A549 (cell line): ENCODE measurements around the gene NPY1R. TPM values are rescaled to one million over a fixed set of nuclear protein-coding genes. Genes with fewer than 3 reads are reported as not detected.

Experiments used
- ATAC-seq, 2 experiments: fragments of 200-7000 bp in 1 of 2; fragments of >200 bp in 1 of 2; cut with Nextera tagmentation in 1 of 2; cut with Tn5 transposase in 1 of 2; 3 replicates each; pipeline versions ENCODE4 v1.8.0 to v1.9.1; 2018 to 2020; ENCODE audit warnings: mild to moderate bottlenecking in 1 of 2, moderate library complexity in 1 of 2
- CTCF ChIA-PET: fragments of 300-600 bp; sonication (Branson Sonifier 250); formaldehyde crosslinking; extraction: SDS; loops from one replicate; lab custom pipeline; 2021; ENCODE audit warnings: antibody characterized with exemption, inconsistent platforms; lab: Yijun Ruan, JAX
- POLR2A ChIA-PET: fragments of 350-600 bp; formaldehyde crosslinking; extraction: SDS; loops from one replicate; lab custom pipeline; 2021; ENCODE audit warnings: antibody characterized with exemption, inconsistent platforms; lab: Yijun Ruan, JAX
- DNase-seq, 2 experiments: peaks; one replicate each; pipeline versions ENCODE4 v3.0.0 to v3.0.0-alpha.2; 2011 to 2016; ENCODE audit warnings: low read depth in 1 of 2, low spot score in 1 of 2
- FAIRE-seq: peaks from 2 replicates; lab custom pipeline; 2011; peaks lifted over from hg19 to GRCh38; lab: Jason Lieb, UNC
- H3K27ac ChIP-seq, 2 experiments: fragments of >200 bp; sonication (Bioruptor Twin); formaldehyde crosslinking; 3 replicates each; pipeline ENCODE4 v1.5.1; 2016 to 2017
- H3K4me1 ChIP-seq: fragments of >200 bp; sonication (Bioruptor Twin); formaldehyde crosslinking; 3 replicates; pipeline ENCODE4 v1.6.1; 2016
- H3K4me2 ChIP-seq: fragments of >200 bp; sonication (Bioruptor Twin); formaldehyde crosslinking; 3 replicates; pipeline ENCODE4 v1.6.1; 2016
- H3K4me3 ChIP-seq: fragments of >200 bp; sonication (Bioruptor Twin); formaldehyde crosslinking; 3 replicates; pipeline ENCODE4 v1.5.1; 2016
- H3K9me3 ChIP-seq: fragments of >200 bp; sonication (Bioruptor Twin); formaldehyde crosslinking; 3 replicates; pipeline ENCODE4 v1.6.1; 2016
- CBX8 ChIP-seq: fragments of 200-600 bp; sonication (generic); IDR thresholded peaks from 2 replicates; pipeline ENCODE4 v1.6.1; 2016
- CHD2 ChIP-seq: fragments of 150-350 bp; IDR thresholded peaks from 2 replicates; pipeline ENCODE4 v1.6.1; 2014; ENCODE audit warnings: low read length; ENCODE audit not compliant: partially characterized antibody
- EHMT2 ChIP-seq: fragments of 200-600 bp; sonication (generic); IDR thresholded peaks from 2 replicates; pipeline ENCODE4 v1.6.1; 2016; ENCODE audit warnings: antibody characterized with exemption, low read depth, mild to moderate bottlenecking, moderate library complexity
- GATA3 ChIP-seq: IDR thresholded peaks from 2 replicates; pipeline ENCODE4 v1.6.1; 2012; ENCODE audit warnings: borderline replicate concordance
- HEYL ChIP-seq: fragments of 250-450 bp; sonication (Bioruptor Pico); IDR thresholded peaks from 2 replicates; pipeline ENCODE4 v1.8.0; 2021; ENCODE audit warnings: mild to moderate bottlenecking, moderate library complexity
- HOXB13 ChIP-seq: fragments of 250-450 bp; sonication (Bioruptor Pico); IDR thresholded peaks from 2 replicates; pipeline ENCODE4 v1.5.0; 2020; ENCODE audit warnings: low read depth, mild to moderate bottlenecking, moderate library complexity
- MYC ChIP-seq: IDR thresholded peaks from 2 replicates; pipeline ENCODE4 v1.6.1; 2012; ENCODE audit warnings: mild to moderate bottlenecking, inconsistent platforms, low read length, improper control_type of control experiment, borderline replicate concordance
- NPAS2 ChIP-seq: fragments of 250-450 bp; sonication (Bioruptor Pico); IDR thresholded peaks from 2 replicates; pipeline ENCODE4 v1.8.0; 2022; ENCODE audit warnings: mild to moderate bottlenecking, moderate library complexity, borderline replicate concordance
- PHF8 ChIP-seq: fragments of 200-600 bp; sonication (generic); IDR thresholded peaks from 2 replicates; pipeline ENCODE4 v1.6.1; 2016; ENCODE audit warnings: low read depth, mild to moderate bottlenecking, antibody characterized with exemption, moderate library complexity, borderline replicate concordance
- POLR2A ChIP-seq: IDR thresholded peaks from 2 replicates; pipeline ENCODE4 v1.6.1; 2012; ENCODE audit warnings: mild to moderate bottlenecking, low read length
- RAD21 ChIP-seq, 2 experiments: fragments of >200 bp in 1 of 2; sonication (Bioruptor Twin) in 1 of 2; formaldehyde crosslinking in 1 of 2; IDR thresholded peaks in 1 of 2; conservative IDR thresholded peaks in 1 of 2; 2 replicates in 1 of 2; 3 replicates in 1 of 2; pipeline ENCODE4 v1.6.1; 2012 to 2018; ENCODE audit warnings: inconsistent platforms in 1 of 2
- RCOR1 ChIP-seq: fragments of 150-350 bp; IDR thresholded peaks from 2 replicates; pipeline ENCODE4 v1.6.1; 2014; ENCODE audit warnings: antibody characterized with exemption, low read length, low read depth
- RNF2 ChIP-seq: fragments of 200-600 bp; sonication (generic); IDR thresholded peaks from 2 replicates; pipeline ENCODE4 v1.6.1; 2016; ENCODE audit warnings: low read depth, mild to moderate bottlenecking, antibody characterized with exemption, moderate library complexity, borderline replicate concordance
- ZC3H11A ChIP-seq: fragments of 450-650 bp; IDR thresholded peaks from 2 replicates; pipeline ENCODE4 v1.6.1; 2014; ENCODE audit warnings: antibody characterized with exemption, mild to moderate bottlenecking
- ZFP36 ChIP-seq: fragments of 450-650 bp; IDR thresholded peaks from 2 replicates; pipeline ENCODE4 v1.6.1; 2014; ENCODE audit warnings: borderline replicate concordance; ENCODE audit not compliant: partially characterized antibody
- ZNF302 ChIP-seq: fragments of 250-450 bp; sonication (Bioruptor Pico); IDR thresholded peaks from 2 replicates; pipeline ENCODE4 v1.9.0; 2021; ENCODE audit warnings: inconsistent platforms, mild to moderate bottlenecking, moderate library complexity
- ZSCAN20 ChIP-seq: fragments of 250-450 bp; sonication (Bioruptor Pico); IDR thresholded peaks from 2 replicates; pipeline ENCODE4 v1.8.0; 2022; ENCODE audit warnings: mild to moderate bottlenecking, moderate library complexity
- WGBS: methylation state at CpG from one replicate; pipeline ENCODE4 v1.1.6; 2017; ENCODE audit errors: missing lambda C conversion rate; 5-methylcytosine and 5-hydroxymethylcytosine counted together
- polyA plus RNA-seq, 4 experiments: library from polyadenylated mRNA; depleted of rRNA in 3 of 4; stranded (reverse); fragments of >200 nt; fragmentation: RNase III in 1 of 4; extraction: RNeasy Plus Mini Kit Qiagen cat#74134 plus additional on column Dnase treatment in 1 of 4; gene quantifications; 2 replicates in 3 of 4; 3 replicates in 1 of 4; pipeline ENCODE4 v1.2.3, GENCODE V29; 2011 to 2017
- TF ChIP-seq, protein P1 (sequence below): fragments of 150-350 bp; IDR thresholded peaks from 2 replicates; pipeline ENCODE4 v1.6.1; 2014; ENCODE audit warnings: low read depth, mild to moderate bottlenecking, low read length
- TF ChIP-seq, protein P2 (sequence below): fragments of >200 bp; sonication (Bioruptor Twin); formaldehyde crosslinking; IDR thresholded peaks from 3 replicates; pipeline ENCODE4 v1.6.1; 2016
- TF ChIP-seq, protein P3 (sequence below): fragments of >200 bp; sonication (Bioruptor Twin); formaldehyde crosslinking; IDR thresholded peaks from 2 replicates; pipeline ENCODE4 v1.6.1; 2016
- TF ChIP-seq, protein P4 (sequence below): fragments of >200 bp; sonication (Bioruptor Twin); formaldehyde crosslinking; IDR thresholded peaks from 3 replicates; pipeline ENCODE4 v1.5.1; 2016
- TF ChIP-seq, protein P5 (sequence below): fragments of 450-650 bp; IDR thresholded peaks from 2 replicates; pipeline ENCODE4 v1.6.1; 2014; ENCODE audit warnings: antibody characterized with exemption
- TF ChIP-seq, protein P6 (sequence below): IDR thresholded peaks from 2 replicates; pipeline ENCODE4 v1.6.1; 2012; ENCODE audit warnings: low read depth, borderline replicate concordance

NPY1R gene
- polyA plus RNA-seq, 2 of the 4 experiments (the other 2 are of a cell fraction): 0.14 to 0.23 TPM

DNA sequence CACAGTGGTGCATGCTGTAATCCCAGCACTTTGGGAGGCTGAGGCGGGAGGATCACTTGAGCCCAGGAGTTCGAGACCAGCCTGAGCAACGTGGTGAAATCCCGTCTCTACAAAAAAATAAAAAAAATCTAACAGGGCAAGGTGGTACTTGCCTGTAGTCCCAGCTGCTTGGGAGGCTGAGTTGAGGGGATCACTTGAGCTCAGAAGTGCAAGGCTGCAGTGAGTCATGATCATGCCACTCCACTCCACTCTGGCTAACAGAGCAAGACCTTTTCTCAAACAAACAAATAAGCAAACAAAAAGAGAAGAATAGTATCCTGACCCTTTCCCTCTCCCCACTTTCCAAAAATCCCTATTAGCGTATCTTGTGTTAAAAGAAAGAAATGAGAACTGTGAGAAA, 52.7 kb downstream of the NPY1R start:
- ChIA-PET POLR2A (no interaction called here), CTCF (interaction anchor here (1.2 kb wide), 1 partner anchor 782 kb away, joined by 3 read pairs; no protein-coding TSS in a partner anchor)
- no peak overlapping the region for H3K27ac ChIP-seq
- H3K4me2 ChIP-seq: no peak overlapping the region
- H3K4me3 ChIP-seq: no peak overlapping the region
- TF ChIP-seq POLR2A (no peak), PHF8 (no peak), EHMT2 (no peak), ZSCAN20 (CRISPR knock-in tag) (no peak), RCOR1 (no peak), ZFP36 (no peak), ZNF302 (no peak), HEYL (CRISPR knock-in tag) (no peak), HOXB13 (CRISPR knock-in tag) (no peak), MYC (no peak), RNF2 (no peak), NPAS2 (CRISPR knock-in tag) (no peak), CBX8 (no peak), CHD2 (no peak), ZC3H11A (no peak)
- TF ChIP-seq, protein P1, sequence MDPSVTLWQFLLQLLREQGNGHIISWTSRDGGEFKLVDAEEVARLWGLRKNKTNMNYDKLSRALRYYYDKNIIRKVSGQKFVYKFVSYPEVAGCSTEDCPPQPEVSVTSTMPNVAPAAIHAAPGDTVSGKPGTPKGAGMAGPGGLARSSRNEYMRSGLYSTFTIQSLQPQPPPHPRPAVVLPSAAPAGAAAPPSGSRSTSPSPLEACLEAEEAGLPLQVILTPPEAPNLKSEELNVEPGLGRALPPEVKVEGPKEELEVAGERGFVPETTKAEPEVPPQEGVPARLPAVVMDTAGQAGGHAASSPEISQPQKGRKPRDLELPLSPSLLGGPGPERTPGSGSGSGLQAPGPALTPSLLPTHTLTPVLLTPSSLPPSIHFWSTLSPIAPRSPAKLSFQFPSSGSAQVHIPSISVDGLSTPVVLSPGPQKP: no peak
- TF ChIP-seq, protein P2, sequence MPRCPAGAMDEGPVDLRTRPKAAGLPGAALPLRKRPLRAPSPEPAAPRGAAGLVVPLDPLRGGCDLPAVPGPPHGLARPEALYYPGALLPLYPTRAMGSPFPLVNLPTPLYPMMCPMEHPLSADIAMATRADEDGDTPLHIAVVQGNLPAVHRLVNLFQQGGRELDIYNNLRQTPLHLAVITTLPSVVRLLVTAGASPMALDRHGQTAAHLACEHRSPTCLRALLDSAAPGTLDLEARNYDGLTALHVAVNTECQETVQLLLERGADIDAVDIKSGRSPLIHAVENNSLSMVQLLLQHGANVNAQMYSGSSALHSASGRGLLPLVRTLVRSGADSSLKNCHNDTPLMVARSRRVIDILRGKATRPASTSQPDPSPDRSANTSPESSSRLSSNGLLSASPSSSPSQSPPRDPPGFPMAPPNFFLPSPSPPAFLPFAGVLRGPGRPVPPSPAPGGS: no peak
- TF ChIP-seq, protein P3, sequence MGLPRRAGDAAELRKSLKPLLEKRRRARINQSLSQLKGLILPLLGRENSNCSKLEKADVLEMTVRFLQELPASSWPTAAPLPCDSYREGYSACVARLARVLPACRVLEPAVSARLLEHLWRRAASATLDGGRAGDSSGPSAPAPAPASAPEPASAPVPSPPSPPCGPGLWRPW: no peak
- TF ChIP-seq, protein P4, sequence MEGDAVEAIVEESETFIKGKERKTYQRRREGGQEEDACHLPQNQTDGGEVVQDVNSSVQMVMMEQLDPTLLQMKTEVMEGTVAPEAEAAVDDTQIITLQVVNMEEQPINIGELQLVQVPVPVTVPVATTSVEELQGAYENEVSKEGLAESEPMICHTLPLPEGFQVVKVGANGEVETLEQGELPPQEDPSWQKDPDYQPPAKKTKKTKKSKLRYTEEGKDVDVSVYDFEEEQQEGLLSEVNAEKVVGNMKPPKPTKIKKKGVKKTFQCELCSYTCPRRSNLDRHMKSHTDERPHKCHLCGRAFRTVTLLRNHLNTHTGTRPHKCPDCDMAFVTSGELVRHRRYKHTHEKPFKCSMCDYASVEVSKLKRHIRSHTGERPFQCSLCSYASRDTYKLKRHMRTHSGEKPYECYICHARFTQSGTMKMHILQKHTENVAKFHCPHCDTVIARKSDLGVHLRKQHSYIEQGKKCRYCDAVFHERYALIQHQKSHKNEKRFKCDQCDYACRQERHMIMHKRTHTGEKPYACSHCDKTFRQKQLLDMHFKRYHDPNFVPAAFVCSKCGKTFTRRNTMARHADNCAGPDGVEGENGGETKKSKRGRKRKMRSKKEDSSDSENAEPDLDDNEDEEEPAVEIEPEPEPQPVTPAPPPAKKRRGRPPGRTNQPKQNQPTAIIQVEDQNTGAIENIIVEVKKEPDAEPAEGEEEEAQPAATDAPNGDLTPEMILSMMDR: no peak
- FAIRE-seq (no peak), ATAC-seq (no peak), DNase-seq (no peak)
- WGBS: 9% methylated on average over 5 of the region's 5 CpGs
- H3K9me3 ChIP-seq: no peaks in the 10 kb centered on the region
- no peaks in the 10 kb centered on the region for H3K4me1 ChIP-seq

DNA sequence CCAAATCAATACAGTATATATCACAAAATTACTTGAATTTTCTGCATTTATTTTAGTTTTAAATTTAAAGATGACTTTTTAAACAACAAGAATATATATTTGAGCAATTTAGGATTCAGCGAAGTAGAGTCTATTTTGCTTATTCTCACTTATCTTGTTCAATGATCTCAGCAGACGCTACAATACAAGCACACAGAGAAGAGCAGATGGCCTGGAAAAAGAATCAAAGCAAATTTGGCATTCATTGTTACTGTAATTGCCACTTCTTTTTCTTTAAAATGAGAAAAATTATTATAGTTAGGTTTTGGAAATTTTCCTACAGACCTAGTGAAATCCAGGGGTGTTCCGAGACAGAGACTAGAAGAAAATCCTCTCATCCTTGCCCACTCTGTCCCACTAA, 57.5 kb downstream of the NPY1R start:
- no peak for TF ChIP-seq PHF8
- TF ChIP-seq, protein P5, sequence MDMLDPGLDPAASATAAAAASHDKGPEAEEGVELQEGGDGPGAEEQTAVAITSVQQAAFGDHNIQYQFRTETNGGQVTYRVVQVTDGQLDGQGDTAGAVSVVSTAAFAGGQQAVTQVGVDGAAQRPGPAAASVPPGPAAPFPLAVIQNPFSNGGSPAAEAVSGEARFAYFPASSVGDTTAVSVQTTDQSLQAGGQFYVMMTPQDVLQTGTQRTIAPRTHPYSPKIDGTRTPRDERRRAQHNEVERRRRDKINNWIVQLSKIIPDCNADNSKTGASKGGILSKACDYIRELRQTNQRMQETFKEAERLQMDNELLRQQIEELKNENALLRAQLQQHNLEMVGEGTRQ: no peak
- TF ChIP-seq, protein P2: no peak
- no peak for TF ChIP-seq ZFP36
- no peak for TF ChIP-seq GATA3
- no peak for TF ChIP-seq RAD21 (conservative IDR thresholded peaks at IDR 0.05 in 1 of 2, IDR thresholded peaks at IDR 0.05 in 1 of 2)
- TF ChIP-seq HOXB13 (CRISPR knock-in tag): no peak
- TF ChIP-seq, protein P6, sequence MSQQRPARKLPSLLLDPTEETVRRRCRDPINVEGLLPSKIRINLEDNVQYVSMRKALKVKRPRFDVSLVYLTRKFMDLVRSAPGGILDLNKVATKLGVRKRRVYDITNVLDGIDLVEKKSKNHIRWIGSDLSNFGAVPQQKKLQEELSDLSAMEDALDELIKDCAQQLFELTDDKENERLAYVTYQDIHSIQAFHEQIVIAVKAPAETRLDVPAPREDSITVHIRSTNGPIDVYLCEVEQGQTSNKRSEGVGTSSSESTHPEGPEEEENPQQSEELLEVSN: no peak
- H3K4me2 ChIP-seq: no peak overlapping the region
- no peaks in the 10 kb centered on the region for H3K4me1 ChIP-seq
- FAIRE-seq (no peak), ATAC-seq (no peak), DNase-seq (no peak)
- 51% methylated on average over 3 of the region's 3 CpGs for WGBS
- ChIA-PET POLR2A (no interaction called here), CTCF (no interaction called here)
- no peak overlapping the region for H3K4me3 ChIP-seq
- no peak overlapping the region for H3K27ac ChIP-seq
- no peaks in the 10 kb centered on the region for H3K9me3 ChIP-seq
